HEK293 (cell line): ENCODE results near the gene COPB1.

Experiments used
- CTCF ChIA-PET: fragments of 350-600 bp; formaldehyde crosslinking; extraction: SDS; loops from one replicate; lab custom pipeline; 2021; ENCODE audit warnings: antibody characterized with exemption; lab: Yijun Ruan, JAX
- POLR2A ChIA-PET: fragments of 300-600 bp; formaldehyde crosslinking; extraction: SDS; loops from one replicate; lab custom pipeline; 2020; ENCODE audit warnings: antibody characterized with exemption, inconsistent platforms; lab: Yijun Ruan, JAX
- H3K27ac ChIP-seq: fragments of 200-500 bp; sonication (Bioruptor generic); 2 replicates; pipeline ENCODE4 v1.5.1; 2014; ENCODE audit warnings: low read depth, low read length, control low read depth, inconsistent platforms; ENCODE audit errors: extremely low read depth
- H3K36me3 ChIP-seq, 2 experiments: fragments of 200-500 bp in 1 of 2; sonication (Bioruptor generic) in 1 of 2; 1 replicate in 1 of 2; 2 replicates in 1 of 2; pipeline ENCODE4 v1.5.1; 2014 to 2017; ENCODE audit warnings: inconsistent platforms in 2 of 2, low read length in 2 of 2; ENCODE audit not compliant: control insufficient read depth in 2 of 2, insufficient read depth in 1 of 2
- H3K4me1 ChIP-seq: fragments of 200-500 bp; sonication (Bioruptor generic); 2 replicates; pipeline ENCODE4 v1.5.1; 2014; ENCODE audit warnings: mild to moderate bottlenecking, low read length, inconsistent platforms; ENCODE audit not compliant: control insufficient read depth, insufficient read depth
- H3K4me3 ChIP-seq: 2 replicates; pipeline ENCODE4 v1.5.1; 2011; ENCODE audit warnings: low read depth, mild to moderate bottlenecking, control low read depth, low read length, moderate library complexity
- H3K9me3 ChIP-seq: fragments of 200-500 bp; sonication (Bioruptor generic); 2 replicates; pipeline ENCODE4 v1.5.1; 2014; ENCODE audit warnings: low read depth, low read length, inconsistent platforms; ENCODE audit not compliant: control insufficient read depth, insufficient read depth
- OSR2 ChIP-seq: fragments of 450-650 bp; formaldehyde crosslinking; IDR thresholded peaks from 2 replicates; pipeline ENCODE4 v1.5.1; 2016; ENCODE audit warnings: missing biosample characterization, missing genetic modification characterization
- SP2 ChIP-seq: fragments of 450-650 bp; formaldehyde crosslinking; IDR thresholded peaks from 2 replicates; pipeline ENCODE4 v1.5.1; 2016; ENCODE audit warnings: missing biosample characterization, missing genetic modification characterization
- SP3 ChIP-seq: fragments of 450-650 bp; formaldehyde crosslinking; IDR thresholded peaks from 2 replicates; pipeline ENCODE4 v1.5.1; 2016; ENCODE audit warnings: missing biosample characterization, missing genetic modification characterization
- SP7 ChIP-seq: fragments of 450-650 bp; formaldehyde crosslinking; IDR thresholded peaks from 2 replicates; pipeline ENCODE4 v1.5.1; 2016; ENCODE audit warnings: missing biosample characterization, missing genetic modification characterization
- TRIM28 ChIP-seq: IDR thresholded peaks from 2 replicates; pipeline ENCODE4 v1.6.1; 2011; ENCODE audit warnings: low read length, control low read depth, borderline replicate concordance
- ZFP3 ChIP-seq: fragments of 450-650 bp; formaldehyde crosslinking; IDR thresholded peaks from 2 replicates; pipeline ENCODE4 v1.5.1; 2016; ENCODE audit warnings: low read depth, missing biosample characterization, missing genetic modification characterization
- ZFP37 ChIP-seq: fragments of 450-650 bp; formaldehyde crosslinking; IDR thresholded peaks from 2 replicates; pipeline ENCODE4 v1.5.1; 2016; ENCODE audit warnings: missing biosample characterization, missing genetic modification characterization
- ZNF138 ChIP-seq: fragments of 450-650 bp; formaldehyde crosslinking; IDR thresholded peaks from 2 replicates; pipeline ENCODE4 v1.5.1; 2016; ENCODE audit warnings: missing biosample characterization, missing genetic modification characterization, borderline replicate concordance
- ZNF239 ChIP-seq: fragments of 450-650 bp; formaldehyde crosslinking; IDR thresholded peaks from 2 replicates; pipeline ENCODE4 v1.5.1; 2016; ENCODE audit warnings: missing biosample characterization, missing genetic modification characterization
- ZNF248 ChIP-seq: fragments of 450-650 bp; formaldehyde crosslinking; IDR thresholded peaks from 2 replicates; pipeline ENCODE4 v1.5.1; 2017; ENCODE audit warnings: missing biosample characterization, missing genetic modification characterization
- ZNF266 ChIP-seq: fragments of 450-650 bp; formaldehyde crosslinking; IDR thresholded peaks from 2 replicates; pipeline ENCODE4 v1.5.1; 2016; ENCODE audit warnings: missing biosample characterization, missing genetic modification characterization, low read depth
- ZNF510 ChIP-seq: fragments of 450-650 bp; formaldehyde crosslinking; IDR thresholded peaks from 2 replicates; pipeline ENCODE4 v1.5.1; 2018; ENCODE audit warnings: mild to moderate bottlenecking, missing genetic modification characterization, missing biosample characterization; ENCODE audit not compliant: insufficient replicate concordance
- ZNF521 ChIP-seq: fragments of 450-650 bp; formaldehyde crosslinking; IDR thresholded peaks from 2 replicates; pipeline ENCODE4 v1.5.1; 2017; ENCODE audit warnings: missing biosample characterization, mild to moderate bottlenecking, missing genetic modification characterization
- ZNF548 ChIP-seq: fragments of 450-650 bp; formaldehyde crosslinking; IDR thresholded peaks from 2 replicates; pipeline ENCODE4 v1.5.1; 2016; ENCODE audit warnings: missing biosample characterization, missing genetic modification characterization
- ZNF777 ChIP-seq: fragments of 450-650 bp; formaldehyde crosslinking; IDR thresholded peaks from 2 replicates; pipeline ENCODE4 v1.5.1; 2017; ENCODE audit warnings: missing biosample characterization, missing genetic modification characterization, borderline replicate concordance
- TF ChIP-seq, protein P1 (sequence below): fragments of 450-650 bp; formaldehyde crosslinking; IDR thresholded peaks from 2 replicates; pipeline ENCODE4 v1.5.1; 2016; ENCODE audit warnings: missing biosample characterization, missing genetic modification characterization
- TF ChIP-seq, protein P2 (sequence below): fragments of 450-650 bp; formaldehyde crosslinking; IDR thresholded peaks from 2 replicates; pipeline ENCODE4 v1.5.1; 2017; ENCODE audit warnings: missing biosample characterization, mild to moderate bottlenecking, missing genetic modification characterization, moderate library complexity
- TF ChIP-seq, protein P3 (sequence below): fragments of 450-650 bp; formaldehyde crosslinking; IDR thresholded peaks from 2 replicates; pipeline ENCODE4 v1.5.1; 2016; ENCODE audit warnings: missing biosample characterization, missing genetic modification characterization, low read depth
- TF ChIP-seq, protein P4 (sequence below): fragments of 450-650 bp; formaldehyde crosslinking; IDR thresholded peaks from 2 replicates; pipeline ENCODE4 v1.5.1; 2016; ENCODE audit warnings: missing biosample characterization, missing genetic modification characterization

The COPB1 gene

DNA sequence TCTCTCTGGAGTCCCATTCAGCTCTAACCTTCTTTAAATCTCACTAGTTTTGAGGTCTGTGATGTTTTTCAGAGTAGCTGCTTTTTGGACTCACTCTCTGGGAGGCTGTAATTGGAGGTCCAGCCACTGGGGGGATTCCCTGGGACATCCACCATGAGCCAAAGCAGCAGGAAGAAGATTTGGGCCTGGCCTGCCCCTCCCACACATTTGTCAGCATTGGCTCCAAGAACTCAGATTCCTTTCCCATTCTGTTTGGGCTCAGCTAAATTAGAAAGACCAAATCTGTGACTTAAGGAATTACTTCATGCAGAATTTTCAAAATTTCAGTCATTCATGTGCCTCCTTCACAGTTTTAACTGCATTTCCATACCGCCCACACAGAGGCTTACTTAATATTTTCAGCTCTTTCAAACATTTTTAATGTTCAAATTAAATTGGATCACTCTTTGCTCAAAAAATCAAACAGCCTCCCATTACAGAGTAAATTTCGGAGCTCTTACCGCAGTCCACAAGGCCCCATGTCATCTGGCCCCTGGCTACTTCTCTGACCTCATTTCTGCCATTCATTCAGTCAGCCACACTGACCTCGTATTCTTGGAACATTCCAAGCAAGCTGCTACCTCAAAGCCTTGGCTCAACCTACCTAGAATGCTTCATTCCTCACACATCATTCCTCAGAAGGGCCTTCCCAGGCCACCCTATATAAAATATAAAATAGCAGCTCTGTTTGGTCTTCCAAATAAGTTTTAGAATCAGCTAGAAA is 86.1 kb downstream of the COPB1 start (continued):
- TF ChIP-seq TRIM28 (no peak), ZFP37 (tag by site-specific recombination) (no peak)
- TF ChIP-seq, protein P1, sequence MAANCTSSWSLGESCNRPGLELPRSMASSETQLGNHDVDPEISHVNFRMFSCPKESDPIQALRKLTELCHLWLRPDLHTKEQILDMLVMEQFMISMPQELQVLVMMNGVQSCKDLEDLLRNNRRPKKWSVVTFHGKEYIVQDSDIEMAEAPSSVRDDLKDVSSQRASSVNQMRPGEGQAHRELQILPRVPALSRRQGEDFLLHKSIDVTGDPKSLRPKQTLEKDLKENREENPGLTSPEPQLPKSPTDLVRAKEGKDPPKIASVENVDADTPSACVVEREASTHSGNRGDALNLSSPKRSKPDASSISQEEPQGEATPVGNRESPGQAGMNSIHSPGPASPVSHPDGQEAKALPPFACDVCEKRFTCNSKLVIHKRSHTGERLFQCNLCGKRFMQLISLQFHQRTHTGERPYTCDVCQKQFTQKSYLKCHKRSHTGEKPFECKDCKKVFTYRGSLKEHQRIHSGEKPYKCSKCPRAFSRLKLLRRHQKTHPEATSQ (tag by site-specific recombination): no peak

DNA sequence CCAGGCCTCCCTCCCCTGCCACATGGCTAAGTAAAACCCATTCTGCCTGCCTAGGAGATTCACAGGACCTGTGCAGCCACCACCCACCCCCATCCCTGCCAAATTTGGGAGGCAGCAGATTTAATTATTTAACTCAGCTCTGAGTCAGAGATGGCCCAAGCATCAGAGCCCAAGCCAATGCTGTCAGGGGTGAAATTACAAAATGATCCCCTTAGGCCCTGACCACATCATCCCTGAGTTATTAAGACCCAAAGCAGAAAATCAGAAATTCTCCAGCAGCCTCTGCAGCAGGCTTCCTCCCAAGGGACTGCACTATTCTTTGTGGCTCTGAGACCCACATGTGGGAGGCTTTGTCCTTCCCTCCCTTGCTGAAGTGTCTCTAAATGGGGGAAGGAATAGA is 87.8 kb downstream of the COPB1 start:
- ChIA-PET POLR2A (no interaction called here), CTCF (no interaction called here)
- Histone ChIP-seq H3K4me1 (no peaks in the 10 kb centered on the region), H3K9me3 (no peaks in the 10 kb centered on the region), H3K36me3 (no peaks in the 10 kb centered on the region), H3K27ac (no peak overlapping the region), H3K4me3 (no peak overlapping the region)
- no peak for TF ChIP-seq ZNF777
- TF ChIP-seq SP2 (tag by site-specific recombination): no peak
- TF ChIP-seq, protein P2, sequence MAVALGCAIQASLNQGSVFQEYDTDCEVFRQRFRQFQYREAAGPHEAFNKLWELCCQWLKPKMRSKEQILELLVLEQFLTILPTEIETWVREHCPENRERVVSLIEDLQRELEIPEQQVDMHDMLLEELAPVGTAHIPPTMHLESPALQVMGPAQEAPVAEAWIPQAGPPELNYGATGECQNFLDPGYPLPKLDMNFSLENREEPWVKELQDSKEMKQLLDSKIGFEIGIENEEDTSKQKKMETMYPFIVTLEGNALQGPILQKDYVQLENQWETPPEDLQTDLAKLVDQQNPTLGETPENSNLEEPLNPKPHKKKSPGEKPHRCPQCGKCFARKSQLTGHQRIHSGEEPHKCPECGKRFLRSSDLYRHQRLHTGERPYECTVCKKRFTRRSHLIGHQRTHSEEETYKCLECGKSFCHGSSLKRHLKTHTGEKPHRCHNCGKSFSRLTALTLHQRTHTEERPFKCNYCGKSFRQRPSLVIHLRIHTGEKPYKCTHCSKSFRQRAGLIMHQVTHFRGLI (tag by site-specific recombination): no peak
- no peak for TF ChIP-seq ZNF510 (tag by site-specific recombination)
- no peak for TF ChIP-seq SP3 (tag by site-specific recombination)
- TF ChIP-seq, protein P3, sequence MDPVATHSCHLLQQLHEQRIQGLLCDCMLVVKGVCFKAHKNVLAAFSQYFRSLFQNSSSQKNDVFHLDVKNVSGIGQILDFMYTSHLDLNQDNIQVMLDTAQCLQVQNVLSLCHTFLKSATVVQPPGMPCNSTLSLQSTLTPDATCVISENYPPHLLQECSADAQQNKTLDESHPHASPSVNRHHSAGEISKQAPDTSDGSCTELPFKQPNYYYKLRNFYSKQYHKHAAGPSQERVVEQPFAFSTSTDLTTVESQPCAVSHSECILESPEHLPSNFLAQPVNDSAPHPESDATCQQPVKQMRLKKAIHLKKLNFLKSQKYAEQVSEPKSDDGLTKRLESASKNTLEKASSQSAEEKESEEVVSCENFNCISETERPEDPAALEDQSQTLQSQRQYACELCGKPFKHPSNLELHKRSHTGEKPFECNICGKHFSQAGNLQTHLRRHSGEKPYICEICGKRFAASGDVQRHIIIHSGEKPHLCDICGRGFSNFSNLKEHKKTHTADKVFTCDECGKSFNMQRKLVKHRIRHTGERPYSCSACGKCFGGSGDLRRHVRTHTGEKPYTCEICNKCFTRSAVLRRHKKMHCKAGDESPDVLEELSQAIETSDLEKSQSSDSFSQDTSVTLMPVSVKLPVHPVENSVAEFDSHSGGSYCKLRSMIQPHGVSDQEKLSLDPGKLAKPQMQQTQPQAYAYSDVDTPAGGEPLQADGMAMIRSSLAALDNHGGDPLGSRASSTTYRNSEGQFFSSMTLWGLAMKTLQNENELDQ (tag by site-specific recombination): no peak
- no peak for TF ChIP-seq ZNF239 (tag by site-specific recombination)
- TF ChIP-seq ZNF138 (tag by site-specific recombination): no peak
- TF ChIP-seq OSR2: no peak
- TF ChIP-seq, protein P4, sequence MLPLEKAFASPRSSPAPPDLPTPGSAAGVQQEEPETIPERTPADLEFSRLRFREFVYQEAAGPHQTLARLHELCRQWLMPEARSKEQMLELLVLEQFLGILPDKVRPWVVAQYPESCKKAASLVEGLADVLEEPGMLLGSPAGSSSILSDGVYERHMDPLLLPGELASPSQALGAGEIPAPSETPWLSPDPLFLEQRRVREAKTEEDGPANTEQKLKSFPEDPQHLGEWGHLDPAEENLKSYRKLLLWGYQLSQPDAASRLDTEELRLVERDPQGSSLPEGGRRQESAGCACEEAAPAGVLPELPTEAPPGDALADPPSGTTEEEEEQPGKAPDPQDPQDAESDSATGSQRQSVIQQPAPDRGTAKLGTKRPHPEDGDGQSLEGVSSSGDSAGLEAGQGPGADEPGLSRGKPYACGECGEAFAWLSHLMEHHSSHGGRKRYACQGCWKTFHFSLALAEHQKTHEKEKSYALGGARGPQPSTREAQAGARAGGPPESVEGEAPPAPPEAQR (tag by site-specific recombination): no peak
- no peak for TF ChIP-seq ZNF266 (tag by site-specific recombination)
- no peak for TF ChIP-seq ZFP3
- TF ChIP-seq ZNF521 (tag by site-specific recombination): no peak
- no peak for TF ChIP-seq ZNF548 (tag by site-specific recombination)
- TF ChIP-seq SP7 (tag by site-specific recombination): no peak
- no peak for TF ChIP-seq ZNF248 (tag by site-specific recombination)
